22Rv1 (cell line): ENCODE results near the gene GGT6.

Experiments used
- H3K27ac ChIP-seq: fragments of 450-650 bp; 2 replicates; pipeline ENCODE4 v1.5.1; 2017
- ZFX ChIP-seq: fragments of 450-650 bp; IDR thresholded peaks from 2 replicates; pipeline ENCODE4 v1.6.1; 2017; ENCODE audit warnings: antibody characterized with exemption, borderline replicate concordance
- TF ChIP-seq, protein P1 (sequence below): fragments of 450-650 bp; IDR thresholded peaks from 2 replicates; pipeline ENCODE4 v1.5.1; 2017; ENCODE audit warnings: mild to moderate bottlenecking

The GGT6 gene

DNA sequence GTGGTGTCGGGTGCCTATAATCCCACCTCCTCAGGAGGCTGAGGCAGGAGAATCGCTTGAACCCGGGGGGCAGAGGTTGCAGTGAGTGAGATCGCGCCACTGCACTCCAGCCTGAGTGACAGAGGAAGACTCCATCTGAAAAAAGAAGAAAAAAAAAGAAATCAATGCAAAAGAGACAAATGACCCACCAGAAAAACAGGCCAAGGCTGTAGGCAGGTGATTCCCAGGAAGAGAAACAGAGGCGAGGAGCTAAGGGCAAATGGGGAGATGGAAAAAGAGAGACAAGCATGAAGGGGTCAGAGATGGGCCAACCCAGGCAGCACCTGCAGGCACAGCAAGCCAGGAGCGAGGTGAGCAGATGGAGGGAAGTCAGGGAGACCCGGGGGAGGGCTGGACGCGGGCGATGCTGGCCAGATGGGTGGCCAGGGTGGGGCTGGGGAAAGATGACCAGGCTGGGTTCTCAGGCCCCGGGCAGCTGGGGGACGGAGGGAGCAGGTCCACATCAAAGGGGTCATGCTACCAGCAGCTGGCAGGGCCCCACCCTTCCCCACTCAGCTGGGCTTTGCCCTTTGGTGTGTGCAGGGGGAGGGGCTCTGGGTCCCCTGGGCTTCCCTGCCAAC is 30.7 kb downstream of the GGT6 start:
- no peak overlapping the region for H3K27ac ChIP-seq
- TF ChIP-seq ZFX, result no peak
- TF ChIP-seq, protein P1, sequence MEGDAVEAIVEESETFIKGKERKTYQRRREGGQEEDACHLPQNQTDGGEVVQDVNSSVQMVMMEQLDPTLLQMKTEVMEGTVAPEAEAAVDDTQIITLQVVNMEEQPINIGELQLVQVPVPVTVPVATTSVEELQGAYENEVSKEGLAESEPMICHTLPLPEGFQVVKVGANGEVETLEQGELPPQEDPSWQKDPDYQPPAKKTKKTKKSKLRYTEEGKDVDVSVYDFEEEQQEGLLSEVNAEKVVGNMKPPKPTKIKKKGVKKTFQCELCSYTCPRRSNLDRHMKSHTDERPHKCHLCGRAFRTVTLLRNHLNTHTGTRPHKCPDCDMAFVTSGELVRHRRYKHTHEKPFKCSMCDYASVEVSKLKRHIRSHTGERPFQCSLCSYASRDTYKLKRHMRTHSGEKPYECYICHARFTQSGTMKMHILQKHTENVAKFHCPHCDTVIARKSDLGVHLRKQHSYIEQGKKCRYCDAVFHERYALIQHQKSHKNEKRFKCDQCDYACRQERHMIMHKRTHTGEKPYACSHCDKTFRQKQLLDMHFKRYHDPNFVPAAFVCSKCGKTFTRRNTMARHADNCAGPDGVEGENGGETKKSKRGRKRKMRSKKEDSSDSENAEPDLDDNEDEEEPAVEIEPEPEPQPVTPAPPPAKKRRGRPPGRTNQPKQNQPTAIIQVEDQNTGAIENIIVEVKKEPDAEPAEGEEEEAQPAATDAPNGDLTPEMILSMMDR, result no peak

DNA sequence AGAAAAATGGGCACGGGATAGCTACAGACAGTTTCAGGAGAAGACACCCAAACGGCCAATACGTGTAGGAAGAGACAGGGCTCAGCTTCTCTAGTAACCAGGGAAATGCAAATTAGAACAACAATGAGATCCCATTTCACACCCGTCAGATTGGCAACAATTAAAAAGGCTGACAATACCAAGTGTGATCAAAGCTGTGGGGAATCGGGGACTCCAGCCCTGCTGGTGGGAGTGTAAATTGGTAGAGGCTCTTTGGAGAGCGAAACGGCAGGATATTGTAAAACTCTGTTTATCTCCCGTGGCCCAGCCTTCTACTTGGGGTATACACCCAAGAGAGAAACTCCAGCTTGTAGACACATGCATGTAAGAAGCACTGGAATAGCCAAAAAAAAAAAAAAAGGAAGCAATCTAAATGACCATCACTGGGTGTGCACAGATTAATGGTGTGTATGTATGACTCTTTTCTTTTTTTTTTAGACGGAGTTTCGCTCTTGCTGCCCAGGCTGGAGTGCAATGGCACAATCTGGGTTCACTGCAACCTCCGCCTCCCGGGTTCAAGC is 32.7 kb downstream of the GGT6 start:
- no peak overlapping the region for H3K27ac ChIP-seq

DNA sequence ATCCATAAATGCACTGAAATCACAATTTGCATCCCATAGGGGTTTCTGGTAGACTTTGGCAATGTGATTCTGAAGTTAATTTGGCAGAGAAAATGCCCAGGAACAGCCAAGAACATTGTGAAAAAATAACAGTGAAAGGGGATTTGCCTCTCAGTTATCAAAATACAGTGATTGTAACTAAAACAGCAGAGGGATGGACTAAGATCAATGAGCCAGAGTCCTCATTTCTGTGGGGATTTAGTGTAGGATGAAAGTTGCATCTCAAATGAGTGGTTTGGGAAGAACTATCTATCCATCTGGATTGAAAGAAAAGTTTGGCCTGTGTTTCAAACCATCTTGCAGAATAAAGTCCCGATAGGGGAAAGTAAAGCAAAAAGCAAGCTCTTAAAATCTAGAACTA is 33.2 kb downstream of the GGT6 start:
- H3K27ac ChIP-seq, result no peak overlapping the region
- TF ChIP-seq, protein P1, result no peak
- no peak for TF ChIP-seq ZFX

More for the DNA sequence above, 32.7 kb downstream of the GGT6 start:
- no peak for TF ChIP-seq ZFX
- TF ChIP-seq, protein P1, result no peak

DNA sequence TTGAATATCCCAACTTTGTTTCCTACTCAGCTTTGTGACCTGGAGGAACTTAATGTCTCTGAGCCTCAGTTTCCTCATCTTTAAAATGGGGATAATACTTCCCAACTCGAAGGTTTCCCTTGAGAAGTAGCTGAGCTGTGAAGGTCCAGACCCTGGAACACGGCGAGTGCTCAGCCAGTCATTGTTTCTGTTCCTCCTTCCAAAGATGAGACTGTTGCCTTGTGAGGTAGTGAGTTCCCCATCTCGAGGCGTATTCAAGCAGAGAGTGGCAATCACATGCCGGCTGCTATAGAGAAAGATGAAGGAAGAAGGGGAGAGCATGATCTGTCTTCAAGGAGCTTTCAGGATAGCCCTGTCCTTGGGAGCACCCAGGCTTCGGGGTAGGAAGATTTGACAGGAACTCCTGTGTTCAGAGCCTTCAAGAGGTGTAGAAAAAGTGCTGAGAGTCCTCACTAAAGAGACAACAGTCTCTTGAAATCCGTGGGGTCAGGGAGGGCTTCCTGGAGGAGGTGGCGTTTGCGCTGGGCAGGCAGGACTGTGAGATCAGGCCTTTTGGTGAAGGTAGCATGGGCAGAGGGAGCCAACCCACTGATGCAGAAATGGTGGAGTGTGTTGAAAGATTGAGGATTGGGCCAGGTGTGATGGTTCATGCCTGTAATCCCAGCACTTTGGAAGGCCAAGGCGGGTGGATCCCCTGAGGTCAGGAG is 34.5 kb downstream of the GGT6 start:
- no peak overlapping the region for H3K27ac ChIP-seq

DNA sequence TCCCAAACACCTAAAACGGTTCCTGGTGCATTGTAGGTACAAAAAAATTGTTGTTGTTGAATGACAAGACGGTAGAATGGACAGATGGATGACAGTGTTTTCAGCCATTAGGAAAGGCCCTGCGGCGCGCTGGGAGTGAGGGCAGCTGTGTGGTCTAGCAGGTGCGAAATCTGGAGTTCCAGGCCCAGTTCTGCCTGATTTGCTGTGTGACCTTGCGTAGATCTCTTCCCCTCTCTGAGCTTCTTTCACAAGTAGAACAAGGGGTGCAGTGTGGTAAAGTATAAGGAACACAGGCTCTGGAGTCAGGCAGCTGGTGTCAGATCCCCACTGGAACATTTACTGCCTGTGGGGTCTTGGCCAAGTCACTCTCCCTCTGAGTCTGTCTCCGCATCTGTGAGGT is 36.4 kb downstream of the GGT6 start:
- H3K27ac ChIP-seq, result no peak overlapping the region
- no peak for TF ChIP-seq ZFX
- TF ChIP-seq, protein P1, result no peak

More for the DNA sequence above, 34.5 kb downstream of the GGT6 start:
- TF ChIP-seq, protein P1, result no peak
- no peak for TF ChIP-seq ZFX

DNA sequence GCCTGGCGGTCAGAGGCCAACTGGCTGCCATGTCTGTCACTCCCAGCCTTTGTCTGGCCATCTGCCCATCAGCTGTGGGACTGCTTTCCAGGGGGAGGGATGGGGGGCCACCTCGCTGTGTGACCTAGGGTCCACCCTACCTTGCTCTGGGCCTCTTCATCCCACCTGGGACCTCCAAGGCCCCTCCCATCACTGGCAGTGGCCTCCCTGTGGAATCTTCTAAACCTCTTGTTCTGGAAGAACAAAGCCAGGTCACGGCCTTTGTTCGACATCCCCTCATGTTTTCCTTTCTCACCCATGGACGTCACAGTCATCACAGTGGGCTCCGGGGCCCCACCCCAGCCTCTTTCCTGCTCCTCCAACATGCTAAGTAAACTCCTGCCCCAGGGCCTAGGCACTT is 37.7 kb downstream of the GGT6 start:
- H3K27ac ChIP-seq, result no peak overlapping the region
- TF ChIP-seq, protein P1, result no peak
- no peak for TF ChIP-seq ZFX

DNA sequence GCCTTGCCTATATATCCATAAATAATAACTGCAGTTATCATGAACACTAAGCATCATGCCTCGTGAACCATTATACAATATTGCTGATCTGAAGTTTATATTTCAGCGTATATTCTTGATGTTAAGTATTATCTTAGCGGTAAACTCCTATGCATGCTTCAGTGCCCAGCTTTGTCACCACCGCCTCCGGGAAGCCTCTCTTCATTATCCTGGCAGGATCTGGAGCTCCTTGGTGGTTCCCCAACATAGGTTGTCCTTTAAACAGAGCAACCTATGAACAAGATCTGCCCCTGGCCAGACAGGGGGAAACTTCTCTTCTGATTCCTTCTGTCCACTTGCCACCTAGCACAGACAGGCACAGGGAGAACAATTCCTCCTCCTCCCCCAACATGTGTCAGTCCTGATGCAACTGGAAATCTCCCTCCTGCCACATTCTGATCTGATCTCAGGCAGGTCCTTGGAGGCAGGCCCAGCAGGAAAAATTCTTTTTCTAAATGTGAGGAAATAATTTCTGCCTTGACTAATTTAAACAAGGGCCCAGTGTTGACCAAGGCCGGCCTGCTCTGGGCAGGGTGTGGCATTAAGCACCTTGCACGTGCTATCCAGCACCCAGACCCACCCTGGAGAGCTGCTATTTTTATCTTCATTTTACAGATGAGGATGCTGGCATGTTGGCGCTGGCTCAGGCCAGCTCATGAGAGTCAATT is 39.3 kb downstream of the GGT6 start:
- no peak for TF ChIP-seq ZFX
- TF ChIP-seq, protein P1, result no peak
- no peak overlapping the region for H3K27ac ChIP-seq
